ENCODE measurements around the gene ZNF638. TPM values are rescaled to one million over a fixed set of nuclear protein-coding genes. Genes with fewer than 3 reads are reported as not detected.

ZNF638 gene
- total RNA-seq, 1 experiment from 2014 or later: 108 TPM

DNA sequence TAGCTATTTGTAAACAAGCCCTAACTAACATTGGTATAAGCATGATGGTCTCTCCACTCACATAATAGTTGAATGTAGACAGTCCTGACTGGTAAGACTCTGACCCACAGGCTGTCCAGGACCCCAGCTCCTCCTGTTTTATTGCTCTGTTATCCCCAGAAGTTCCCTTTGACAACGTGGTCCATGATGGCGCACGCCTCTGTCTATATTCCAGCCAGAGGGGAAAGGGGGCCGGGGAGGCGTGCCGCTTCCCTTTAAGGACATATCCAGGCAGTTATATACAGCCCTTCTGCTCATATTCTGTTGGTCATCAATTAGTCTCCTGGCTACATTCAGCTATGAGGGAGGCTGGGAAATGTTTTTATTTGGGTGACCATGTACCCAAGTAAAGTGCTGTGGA, 128.5 kb downstream of the ZNF638 start:
- Histone ChIP-seq H3K4me1 (ENCODE audit: control insufficient read depth in 1 of 2, insufficient read depth in 2 of 2, low read length in 2 of 2) (peaks cover 0 to 12% of the 10 kb centered on the region in 2 experiments; a peak in 1 of 4 replicates), H3K27me3 (ENCODE audit: insufficient read depth, low read length) (no peaks in the 10 kb centered on the region), H3K36me3 (ENCODE audit: control insufficient read depth in 1 of 2, insufficient read depth in 2 of 2, low read length in 2 of 2) (no peaks in the 10 kb centered on the region), H3K9ac (ENCODE audit: low read length) (no peak overlapping the region), H3K9me3 (ENCODE audit: control insufficient read depth in 1 of 2, insufficient read depth in 1 of 2, low read depth in 1 of 2, low read length in 2 of 2) (no peaks in the 10 kb centered on the region), H4K20me1 (ENCODE audit: insufficient read depth) (no peaks in the 10 kb centered on the region), H3K9me2 (ENCODE audit: insufficient read depth) (no peaks in the 10 kb centered on the region), H3K27ac (ENCODE audit: low read depth, low read length) (no peak overlapping the region), H3K79me2 (ENCODE audit: insufficient read depth, low read length) (no peaks in the 10 kb centered on the region), H2AFZ (ENCODE audit: low read depth, low read length, poor library complexity, severe bottlenecking) (no peak overlapping the region), H3K4me3 (replicated peaks in 1 of 2; ENCODE audit: low read depth in 1 of 2, low read length in 2 of 2) (no peak overlapping the region), H3K4me2 (ENCODE audit: low read length) (no peak overlapping the region)
- DNase-seq (ENCODE audit: low read depth, low spot score) (no peak), ATAC-seq (no peak)
- intact Hi-C loops (cut with micrococcal nuclease): no loop called here
- RAD21 ChIA-PET (ENCODE audit: low non-redundant PET in 1 of 2, low total read pairs in 2 of 2, uncharacterized antibody in 2 of 2, unreplicated experiment in 2 of 2): interaction anchor here (1.9 to 2.6 kb wide), 2 partner anchors 50 to 51 kb away, joined by 15 to 23 read pairs; no protein-coding TSS in a partner anchor
- POLR2A ChIA-PET: no interaction called here
- BruUV-seq (replicated peaks): no TSS peak
- CTCF ChIA-PET: interaction anchor here (0.7 to 4.8 kb wide), 9 partner anchors 10 to 233 kb away, joined by 3 to 61 read pairs (median 8); partner anchors contain the start of gene PAIP2B
- TF ChIP-seq EZH2phosphoT487 (IDR thresholded peaks at IDR 0.05; ENCODE audit: borderline replicate concordance) (no peak), REST (IDR thresholded peaks at IDR 0.05; ENCODE audit: low read depth) (no peak), ELF1 (IDR thresholded peaks at IDR 0.05; ENCODE audit: borderline replicate concordance, low read depth) (no peak), SRF (IDR thresholded peaks at IDR 0.05; ENCODE audit: low read depth) (no peak), JUND (IDR thresholded peaks at IDR 0.05) (no peak), SP1 (IDR thresholded peaks at IDR 0.05; ENCODE audit: low read depth) (no peak), POLR2AphosphoS5 (IDR thresholded peaks at IDR 0.05; ENCODE audit: low read depth, low read length) (no peak), ZNF274 (IDR thresholded peaks at IDR 0.05; ENCODE audit: low read depth, low read length) (no peak), EZH2 (IDR thresholded peaks at IDR 0.05) (no peak), FOSL1 (IDR thresholded peaks at IDR 0.05; ENCODE audit: low read depth) (no peak), POLR2A (IDR thresholded peaks at IDR 0.05; ENCODE audit: borderline replicate concordance, extremely low read depth, insufficient read depth, insufficient read length) (no peak), MAX (IDR thresholded peaks at IDR 0.05) (no peak), TCF7L2 (IDR thresholded peaks at IDR 0.05; ENCODE audit: borderline replicate concordance, extremely low read depth, insufficient read depth, insufficient read length) (no peak), RAD21 (IDR thresholded peaks at IDR 0.05; ENCODE audit: low read depth) (no peak), CEBPB (IDR thresholded peaks at IDR 0.05; ENCODE audit: low read depth) (no peak), CBX3 (IDR thresholded peaks at IDR 0.05; ENCODE audit: low read depth) (no peak), YY1 (IDR thresholded peaks at IDR 0.05; ENCODE audit: extremely low read depth, insufficient replicate concordance, low read depth, low read length) (no peak), CTCF (IDR thresholded peaks at IDR 0.05 in 2 of 3, conservative IDR thresholded peaks at IDR 0.05 in 1 of 3; ENCODE audit: borderline replicate concordance in 1 of 3, insufficient read depth in 1 of 3, low read depth in 2 of 3, low read length in 2 of 3) (no peak)
- TF ChIP-seq, protein P1, sequence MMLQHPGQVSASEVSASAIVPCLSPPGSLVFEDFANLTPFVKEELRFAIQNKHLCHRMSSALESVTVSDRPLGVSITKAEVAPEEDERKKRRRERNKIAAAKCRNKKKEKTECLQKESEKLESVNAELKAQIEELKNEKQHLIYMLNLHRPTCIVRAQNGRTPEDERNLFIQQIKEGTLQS (IDR thresholded peaks at IDR 0.05): no peak
- TF ChIP-seq, protein P2, sequence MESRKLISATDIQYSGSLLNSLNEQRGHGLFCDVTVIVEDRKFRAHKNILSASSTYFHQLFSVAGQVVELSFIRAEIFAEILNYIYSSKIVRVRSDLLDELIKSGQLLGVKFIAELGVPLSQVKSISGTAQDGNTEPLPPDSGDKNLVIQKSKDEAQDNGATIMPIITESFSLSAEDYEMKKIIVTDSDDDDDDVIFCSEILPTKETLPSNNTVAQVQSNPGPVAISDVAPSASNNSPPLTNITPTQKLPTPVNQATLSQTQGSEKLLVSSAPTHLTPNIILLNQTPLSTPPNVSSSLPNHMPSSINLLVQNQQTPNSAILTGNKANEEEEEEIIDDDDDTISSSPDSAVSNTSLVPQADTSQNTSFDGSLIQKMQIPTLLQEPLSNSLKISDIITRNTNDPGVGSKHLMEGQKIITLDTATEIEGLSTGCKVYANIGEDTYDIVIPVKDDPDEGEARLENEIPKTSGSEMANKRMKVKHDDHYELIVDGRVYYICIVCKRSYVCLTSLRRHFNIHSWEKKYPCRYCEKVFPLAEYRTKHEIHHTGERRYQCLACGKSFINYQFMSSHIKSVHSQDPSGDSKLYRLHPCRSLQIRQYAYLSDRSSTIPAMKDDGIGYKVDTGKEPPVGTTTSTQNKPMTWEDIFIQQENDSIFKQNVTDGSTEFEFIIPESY (IDR thresholded peaks at IDR 0.05; ENCODE audit: extremely low read depth, insufficient replicate concordance, low read length): no peak
